ENCODE results near the gene TANGO6.
"Not testable (repeated sequence)": the region's sequence is repeated elsewhere in the genome, so short reads cannot be mapped to it uniquely, and the experiment has no call there.

The TANGO6 gene

DNA sequence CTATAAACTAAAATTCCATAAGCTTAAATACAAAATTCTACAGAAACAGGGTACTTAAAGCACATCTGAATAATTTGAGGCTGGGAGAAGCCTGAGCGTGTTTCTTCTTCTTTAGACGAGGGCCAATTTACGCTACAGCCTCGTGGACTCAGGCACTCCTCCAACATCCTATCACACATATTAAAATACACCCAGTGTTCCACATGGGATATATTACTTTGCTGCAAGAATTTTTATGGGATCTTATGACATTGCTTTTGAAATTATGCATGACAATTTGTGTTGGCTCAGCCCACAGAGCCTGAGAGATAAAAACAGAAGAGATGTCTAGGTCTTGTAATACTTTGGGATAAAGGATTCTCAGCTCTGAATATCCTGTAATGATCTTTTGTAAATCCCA lies 3.5 kb upstream of the TANGO6 start:
- TF ChIP-seq, protein P1, sequence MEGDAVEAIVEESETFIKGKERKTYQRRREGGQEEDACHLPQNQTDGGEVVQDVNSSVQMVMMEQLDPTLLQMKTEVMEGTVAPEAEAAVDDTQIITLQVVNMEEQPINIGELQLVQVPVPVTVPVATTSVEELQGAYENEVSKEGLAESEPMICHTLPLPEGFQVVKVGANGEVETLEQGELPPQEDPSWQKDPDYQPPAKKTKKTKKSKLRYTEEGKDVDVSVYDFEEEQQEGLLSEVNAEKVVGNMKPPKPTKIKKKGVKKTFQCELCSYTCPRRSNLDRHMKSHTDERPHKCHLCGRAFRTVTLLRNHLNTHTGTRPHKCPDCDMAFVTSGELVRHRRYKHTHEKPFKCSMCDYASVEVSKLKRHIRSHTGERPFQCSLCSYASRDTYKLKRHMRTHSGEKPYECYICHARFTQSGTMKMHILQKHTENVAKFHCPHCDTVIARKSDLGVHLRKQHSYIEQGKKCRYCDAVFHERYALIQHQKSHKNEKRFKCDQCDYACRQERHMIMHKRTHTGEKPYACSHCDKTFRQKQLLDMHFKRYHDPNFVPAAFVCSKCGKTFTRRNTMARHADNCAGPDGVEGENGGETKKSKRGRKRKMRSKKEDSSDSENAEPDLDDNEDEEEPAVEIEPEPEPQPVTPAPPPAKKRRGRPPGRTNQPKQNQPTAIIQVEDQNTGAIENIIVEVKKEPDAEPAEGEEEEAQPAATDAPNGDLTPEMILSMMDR (IDR thresholded peaks at IDR 0.05; ENCODE audit: insufficient read depth, low read depth, low read length, missing control alignments), result no peak
- no peak for DNase-seq (ENCODE audit: low read depth)
- H3K4me3 ChIP-seq (ENCODE audit: low read length), result no peak overlapping the region

GRCh38 chr16:68842964-68843481 lies 308 bp upstream of the TANGO6 start:
- not testable (repeated sequence) for DNase-seq (ENCODE audit: low read depth)
- H3K4me3 ChIP-seq (ENCODE audit: low read length), result peak overlapping the region; percentile 78

- H3K4me3 ChIP-seq (ENCODE audit: low read length), result peak overlapping the region; percentile 78
- TF ChIP-seq, protein P1 (IDR thresholded peaks at IDR 0.05; ENCODE audit: insufficient read depth, low read depth, low read length, missing control alignments), result no peak
- no peak for DNase-seq (ENCODE audit: low read depth)
Measured at GRCh38 chr16:68844211-68844564, 857 bp downstream of the TANGO6 start.

DNA sequence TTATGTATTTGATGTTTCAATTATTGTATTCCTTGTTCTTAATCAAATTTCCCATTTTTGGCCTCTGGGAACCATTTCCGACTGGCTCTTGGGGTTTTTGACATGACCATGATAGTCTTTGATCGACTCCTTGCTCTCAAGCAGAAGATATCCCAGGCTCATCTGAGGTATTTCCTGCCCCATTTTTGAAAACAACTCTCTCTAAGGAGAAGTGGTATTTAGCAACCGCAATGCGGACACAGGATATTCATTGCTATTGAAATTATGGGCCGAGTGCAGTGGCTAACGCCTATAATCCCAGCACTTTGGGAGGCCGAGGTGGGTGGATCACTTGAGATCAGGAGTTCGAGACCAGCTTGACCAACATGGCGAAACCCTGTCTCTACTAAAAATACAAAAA lies 5.5 kb downstream of the TANGO6 start:
- TF ChIP-seq, protein P1 (IDR thresholded peaks at IDR 0.05; ENCODE audit: insufficient read depth, low read depth, low read length, missing control alignments), result no peak
- no peak overlapping the region for H3K4me3 ChIP-seq (ENCODE audit: low read length)
- no peak for DNase-seq (ENCODE audit: low read depth)

- no peak for DNase-seq (ENCODE audit: low read depth)
- TF ChIP-seq, protein P1 (IDR thresholded peaks at IDR 0.05; ENCODE audit: insufficient read depth, low read depth, low read length, missing control alignments), result no peak
- no peak overlapping the region for H3K4me3 ChIP-seq (ENCODE audit: low read length)
Measured at GRCh38 chr16:68850481-68850880, 7.2 kb downstream of the TANGO6 start.

- no peak overlapping the region for H3K4me3 ChIP-seq (ENCODE audit: low read length)
- no peak for DNase-seq (ENCODE audit: low read depth)
- TF ChIP-seq, protein P1 (IDR thresholded peaks at IDR 0.05; ENCODE audit: insufficient read depth, low read depth, low read length, missing control alignments), result no peak
Measured at GRCh38 chr16:68851601-68852000, 8.3 kb downstream of the TANGO6 start.

DNA sequence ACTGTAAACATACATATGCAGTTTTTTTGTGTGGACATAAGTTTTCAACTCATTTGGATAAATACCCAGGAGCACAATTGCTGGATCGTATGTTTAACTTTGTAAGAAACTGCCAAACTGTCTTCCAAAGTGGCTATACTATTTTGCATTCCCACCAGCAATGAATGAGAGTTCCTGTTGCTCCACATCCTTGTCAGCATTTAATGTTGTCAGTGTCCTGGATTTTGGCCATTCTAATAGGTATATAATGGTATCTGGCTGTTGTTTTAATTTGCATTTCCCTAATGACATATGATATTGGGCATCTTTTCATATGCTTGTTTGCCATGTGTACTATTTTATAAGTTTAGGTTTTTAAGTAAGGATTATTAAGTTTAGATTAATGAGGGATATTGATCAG lies 14.1 kb downstream of the TANGO6 start:
- no peak for DNase-seq (ENCODE audit: low read depth)
- no peak overlapping the region for H3K4me3 ChIP-seq (ENCODE audit: low read length)
- TF ChIP-seq, protein P1 (IDR thresholded peaks at IDR 0.05; ENCODE audit: insufficient read depth, low read depth, low read length, missing control alignments), result no peak

Data from epithelial cell of esophagus (primary cell).